CD14-positive monocyte (primary cell): ENCODE data around the gene CEBPB. TPM values are rescaled to one million over a fixed set of nuclear protein-coding genes. Genes with fewer than 3 reads are reported as not detected.

Experiments used
- DNase-seq, 3 donors: peaks; one replicate each; pipeline ENCODE4 v3.0.0-alpha.2; 2011 to 2022
- H2AFZ ChIP-seq: 2 replicates; pipeline ENCODE4 v1.6.0; 2012; ENCODE audit warnings: mild to moderate bottlenecking, low read depth, low read length, inconsistent platforms; ENCODE audit not compliant: insufficient read depth, poor library complexity, severe bottlenecking
- H3K27ac ChIP-seq, 2 donors: 1 replicate in 1 of 2; 2 replicates in 1 of 2; pipeline ENCODE4 v1.5.1; 2012 to 2013; ENCODE audit warnings: low read length in 2 of 2, control low read depth in 1 of 2, inconsistent platforms in 1 of 2, low read depth in 1 of 2, mild to moderate bottlenecking in 1 of 2
- H3K27me3 ChIP-seq, 2 donors: one replicate each; pipeline versions ENCODE4 v1.6.0 to v1.6.1; 2011 to 2013; ENCODE audit warnings: low read length in 2 of 2; ENCODE audit not compliant: control insufficient read depth in 2 of 2, insufficient read depth in 2 of 2
- H3K36me3 ChIP-seq, 2 donors: replicated peaks in 1 of 2; 1 replicate in 1 of 2; 2 replicates in 1 of 2; pipeline versions ENCODE4 v1.5.1 to v1.6.1; 2012 to 2013; ENCODE audit warnings: low read length in 2 of 2, control low read depth in 1 of 2, inconsistent platforms in 1 of 2, mild to moderate bottlenecking in 1 of 2; ENCODE audit not compliant: insufficient read depth in 2 of 2, control insufficient read depth in 1 of 2
- H3K4me1 ChIP-seq, 2 donors: 1 replicate in 1 of 2; 2 replicates in 1 of 2; pipeline versions ENCODE4 v1.5.1 to v1.6.1; 2012 to 2013; ENCODE audit warnings: low read length in 2 of 2, control low read depth in 1 of 2, inconsistent platforms in 1 of 2, mild to moderate bottlenecking in 1 of 2, moderate library complexity in 1 of 2; ENCODE audit not compliant: insufficient read depth in 2 of 2, control insufficient read depth in 1 of 2
- H3K4me2 ChIP-seq: replicated peaks from 2 replicates; pipeline ENCODE3; 2012; ENCODE audit warnings: low read length, moderate library complexity, mild to moderate bottlenecking; ENCODE audit not compliant: poor library complexity, severe bottlenecking; ENCODE audit errors: extremely low read depth
- H3K4me3 ChIP-seq, 3 experiments: fragments of 200-600 bp in 1 of 3; sonication (generic) in 1 of 3; replicated peaks in 1 of 3; 1 replicate in 2 of 3; 2 replicates in 1 of 3; pipeline ENCODE4 v1.5.1; 2011 to 2013; ENCODE audit warnings: low read length in 3 of 3, mild to moderate bottlenecking in 3 of 3, control low read depth in 2 of 3, low read depth in 2 of 3, inconsistent platforms in 1 of 3, moderate library complexity in 1 of 3
- H3K79me2 ChIP-seq: 2 replicates; pipeline ENCODE4 v1.6.0; 2012; ENCODE audit warnings: mild to moderate bottlenecking, control low read depth, inconsistent platforms, low read length, moderate library complexity; ENCODE audit not compliant: insufficient read depth
- H3K9ac ChIP-seq: 2 replicates; pipeline ENCODE4 v1.6.0; 2017; ENCODE audit warnings: low read length, mild to moderate bottlenecking; ENCODE audit not compliant: insufficient read depth, poor library complexity, severe bottlenecking
- H3K9me3 ChIP-seq, 2 donors: replicated peaks in 1 of 2; 1 replicate in 1 of 2; 2 replicates in 1 of 2; pipeline versions ENCODE4 v1.5.1 to v1.6.1; 2012 to 2013; ENCODE audit warnings: low read length in 2 of 2, control low read depth in 1 of 2; ENCODE audit not compliant: control insufficient read depth in 1 of 2, insufficient read depth in 1 of 2
- H4K20me1 ChIP-seq: 2 replicates; pipeline ENCODE4 v1.6.0; 2012; ENCODE audit warnings: mild to moderate bottlenecking, low read length, control low read depth, moderate library complexity; ENCODE audit not compliant: insufficient read depth
- H3K27ac Mint-ChIP-seq, 7 donors: one replicate each; pipeline ENCODE4 v1.8.0; 2020; ENCODE audit warnings: mild to moderate bottlenecking in 7 of 7, mixed read lengths in 7 of 7, moderate library complexity in 6 of 7, inconsistent platforms in 2 of 7
- H3K27me3 Mint-ChIP-seq, 3 donors: one replicate each; pipeline ENCODE4 v1.8.0; 2021 to 2022; ENCODE audit warnings: low read depth in 3 of 3, mild to moderate bottlenecking in 3 of 3, mixed read lengths in 3 of 3, moderate library complexity in 3 of 3, inconsistent platforms in 1 of 3
- H3K36me3 Mint-ChIP-seq, 2 donors: one replicate each; pipeline ENCODE4 v1.8.0; 2020; ENCODE audit warnings: mixed read lengths in 2 of 2, inconsistent platforms in 1 of 2, mild to moderate bottlenecking in 1 of 2
- H3K4me1 Mint-ChIP-seq: one replicate; pipeline ENCODE4 v1.8.0; 2020; ENCODE audit warnings: mild to moderate bottlenecking, mixed read lengths
- H3K4me3 Mint-ChIP-seq, 2 donors: one replicate each; pipeline ENCODE4 v1.8.0; 2020; ENCODE audit warnings: mild to moderate bottlenecking in 2 of 2, mixed read lengths in 2 of 2, moderate library complexity in 1 of 2
- H3K9me3 Mint-ChIP-seq, 7 donors: one replicate each; pipeline ENCODE4 v1.8.0; 2020 to 2022; ENCODE audit warnings: mixed read lengths in 7 of 7, mild to moderate bottlenecking in 6 of 7, moderate library complexity in 6 of 7, inconsistent platforms in 2 of 7
- CTCF ChIP-seq: fragments of 200-600 bp; IDR thresholded peaks from one replicate; pipeline ENCODE4 v1.8.0; 2022; ENCODE audit warnings: antibody characterized with exemption, mild to moderate bottlenecking
- WGBS: methylation state at CpG from one replicate; pipeline ENCODE4 v1.1.5; 2013; ENCODE audit warnings: missing lambda C conversion rate; ENCODE audit not compliant: insufficient coverage; 5-methylcytosine and 5-hydroxymethylcytosine counted together
- intact Hi-C, 2 donors: fragments of 100-400 bp; cut with micrococcal nuclease; formaldehyde crosslinking; loops; one replicate each; pipeline versions ENCODE4 v1.15.0 to v1.15.1; 2023
- polyA plus RNA-seq, 3 donors: library from polyadenylated mRNA; depleted of rRNA in 1 of 3; unstranded in 2 of 3; stranded (reverse) in 1 of 3; fragments of 300-500 nt in 2 of 3; fragments of >200 nt in 1 of 3; fragmentation: Illumina TruSeq in 2 of 3; gene quantifications; 1 replicate in 2 of 3; 2 replicates in 1 of 3; pipeline ENCODE4 v1.2.3, GENCODE V29; 2012 to 2021

Gene CEBPB
- polyA plus RNA-seq, 3 donors: 52.4 to 445 (median 80.8) TPM

- WGBS: 18% methylated on average over 4 of the region's 5 CpGs
Observed at GRCh38 chr20:50169329-50169823, 21.3 kb upstream of the CEBPB start.

GRCh38 chr20:50170549-50171220, 19.9 kb upstream of the CEBPB start:
- TF ChIP-seq CTCF: no peak
- H3K4me3 Mint-ChIP-seq: no peak overlapping the region
- intact Hi-C loops: loop anchor here (5.0 kb wide), 1 partner anchor 193 kb away; no protein-coding TSS in a partner anchor

More at GRCh38 chr20:50169329-50169823, 21.3 kb upstream of the CEBPB start:
- H3K4me1 Mint-ChIP-seq: peaks cover 26% of the 10 kb centered on the region
- no peak overlapping the region for H3K4me3 ChIP-seq
- H3K4me1 ChIP-seq: peaks cover 29 to 30% of the 10 kb centered on the region in 2 donors
- no peaks in the 10 kb centered on the region for H4K20me1 ChIP-seq
- TF ChIP-seq CTCF: peak; percentile 94
- H3K9me3 ChIP-seq: no peaks in the 10 kb centered on the region
- H3K79me2 ChIP-seq: no peaks in the 10 kb centered on the region
- peaks cover 0 to 4% (median 0%) of the 10 kb centered on the region in 7 donors for H3K9me3 Mint-ChIP-seq
- DNase-seq: peak; percentile 69 to 80 (median 78)
- no peaks in the 10 kb centered on the region for H3K36me3 ChIP-seq
- H2AFZ ChIP-seq: no peak overlapping the region
- peaks cover 0 to 2% of the 10 kb centered on the region in 2 donors for H3K36me3 Mint-ChIP-seq
- H3K27me3 ChIP-seq: peaks cover 0 to 10% of the 10 kb centered on the region in 2 donors
- H3K27ac Mint-ChIP-seq: peak overlapping the region in 3 of 7 donors; percentile 1 to 46 (median 32)
- H3K27me3 Mint-ChIP-seq: peaks cover 13 to 17% (median 15%) of the 10 kb centered on the region in 3 donors
- H3K9ac ChIP-seq: no peak overlapping the region
- intact Hi-C loops: loop anchor here (1.0 to 2.0 kb wide), 2 partner anchors 25 to 49 kb away; no protein-coding TSS in a partner anchor
- H3K4me3 Mint-ChIP-seq: no peak overlapping the region
- H3K4me2 ChIP-seq: no peak overlapping the region
- no peak overlapping the region for H3K27ac ChIP-seq

More at GRCh38 chr20:50170549-50171220, 19.9 kb upstream of the CEBPB start:
- H4K20me1 ChIP-seq: no peaks in the 10 kb centered on the region
- H3K9me3 ChIP-seq: no peaks in the 10 kb centered on the region
- peak overlapping the region in 2 of 7 donors; percentile 68 to 79 for H3K27ac Mint-ChIP-seq
- H3K27me3 Mint-ChIP-seq: peaks cover 12 to 17% (median 13%) of the 10 kb centered on the region in 3 donors
- H3K4me1 Mint-ChIP-seq: peaks cover 21% of the 10 kb centered on the region
- peaks cover 0 to 10% of the 10 kb centered on the region in 2 donors for H3K27me3 ChIP-seq
- no peaks in the 10 kb centered on the region for H3K36me3 ChIP-seq
- H3K27ac ChIP-seq: no peak overlapping the region
- H3K9me3 Mint-ChIP-seq: peaks cover 0 to 4% (median 0%) of the 10 kb centered on the region in 7 donors
- H3K36me3 Mint-ChIP-seq: peaks cover 0 to 2% of the 10 kb centered on the region in 2 donors
- peaks cover 25% of the 10 kb centered on the region in 2 donors for H3K4me1 ChIP-seq
- no peak overlapping the region for H3K9ac ChIP-seq
- no peak overlapping the region for H3K4me3 ChIP-seq
- H3K79me2 ChIP-seq: no peaks in the 10 kb centered on the region
- H3K4me2 ChIP-seq: no peak overlapping the region
- WGBS: 96% methylated on average over 5 of the region's 14 CpGs
- no peak for DNase-seq
- H2AFZ ChIP-seq: no peak overlapping the region
